Psoas muscle (tissue), 8 donors: Measurements from ENCODE around the gene TADA3. TPM values are rescaled to one million over a fixed set of nuclear protein-coding genes. Genes with fewer than 3 reads are reported as not detected.

ENCODE experiments used
- ATAC-seq, 4 donors: fragments of 200-7000 bp; cut with Tn5 transposase; one replicate each; pipeline ENCODE4 v1.9.1; 2020; ENCODE audit warnings: moderate library complexity in 3 of 4, mild to moderate bottlenecking in 2 of 4
- DNase-seq, 2 donors: peaks; one replicate each; pipeline ENCODE4 v3.0.0-alpha.2; 2020
- H3K27ac ChIP-seq: fragments of 200-600 bp; one replicate; pipeline ENCODE4 v1.8.0; 2022
- H3K27me3 ChIP-seq, 3 donors: fragments of 200-600 bp in 1 of 3; one replicate each; pipeline versions ENCODE4 v1.6.1 to v1.8.0; 2013 to 2022; ENCODE audit warnings: low read length in 2 of 3, mild to moderate bottlenecking in 2 of 3, moderate library complexity in 1 of 3; ENCODE audit not compliant: insufficient read depth in 3 of 3
- H3K36me3 ChIP-seq, 2 donors: fragments of 200-600 bp in 1 of 2; one replicate each; pipeline versions ENCODE4 v1.6.1 to v1.8.0; 2013 to 2022; ENCODE audit warnings: low read depth in 1 of 2, mild to moderate bottlenecking in 1 of 2, moderate library complexity in 1 of 2; ENCODE audit not compliant: insufficient read depth in 1 of 2
- H3K4me1 ChIP-seq: fragments of 200-600 bp; one replicate; pipeline ENCODE4 v1.8.0; 2022
- H3K4me3 ChIP-seq: fragments of 200-600 bp; one replicate; pipeline ENCODE4 v1.8.0; 2022; ENCODE audit warnings: mild to moderate bottlenecking
- H3K9me3 ChIP-seq: fragments of 200-600 bp; one replicate; pipeline ENCODE4 v1.8.0; 2022
- WGBS, 3 donors: extraction: QIAGEN DNeasy Blood & Tissue Kit; methylation state at CpG; one replicate each; pipeline versions ENCODE4 v1.1.6 to v1.1.7; 2013; 5-methylcytosine and 5-hydroxymethylcytosine counted together
- intact Hi-C, 2 donors: fragments of 100-400 bp; cut with DNase I; formaldehyde crosslinking; loops; one replicate each; pipeline versions ENCODE4 v1.11.0 to v1.14.2; 2022
- polyA plus RNA-seq, 3 donors: library from polyadenylated mRNA; stranded (reverse); fragments of 200-250 nt; gene quantifications; one replicate each; pipeline ENCODE4 v1.2.3, GENCODE V29; 2013
- total RNA-seq, 4 donors: library from RNA; stranded (reverse); fragmentation: NEBNext Ultra II Directional in 2 of 4; extraction: Animal tissue kit (Norgen Biotek cat#: 25700) in 2 of 4; gene quantifications; one replicate each; pipeline versions ENCODE4 v1.2.1 to v1.2.4, GENCODE V29; 2021 to 2023
- TF ChIP-seq, protein P1 (sequence below): fragments of 200-600 bp; IDR thresholded peaks from one replicate; pipeline ENCODE4 v1.8.0; 2022; ENCODE audit warnings: antibody characterized with exemption
- donor health status: healthy with polysubstance abuse.
- donor health status: DM: no; HTN: no; CAD: no; lungs with moderate emphysema.
- donor health status: Bipolar disorder and iron deficiency.
- donor health status: healthy.
- donor health status: DM: yes; HTN: yes; CAD: no.
- donor health status: DM: no; HTN: no; CAD: no.
- donor health status: DM: no; HTN: no; CAD: no.
- donor health status: DM: yes; HTN: yes; CAD: no.

Gene TADA3
- total and polyA plus RNA-seq, 7 donors: 42.2 to 75.7 (median 43.3) TPM

GRCh38 chr3:9834520-9835380 lies 42.5 kb upstream of the TADA3 start:
- no peaks in the 10 kb centered on the region for H3K4me1 ChIP-seq
- TF ChIP-seq, protein P1, sequence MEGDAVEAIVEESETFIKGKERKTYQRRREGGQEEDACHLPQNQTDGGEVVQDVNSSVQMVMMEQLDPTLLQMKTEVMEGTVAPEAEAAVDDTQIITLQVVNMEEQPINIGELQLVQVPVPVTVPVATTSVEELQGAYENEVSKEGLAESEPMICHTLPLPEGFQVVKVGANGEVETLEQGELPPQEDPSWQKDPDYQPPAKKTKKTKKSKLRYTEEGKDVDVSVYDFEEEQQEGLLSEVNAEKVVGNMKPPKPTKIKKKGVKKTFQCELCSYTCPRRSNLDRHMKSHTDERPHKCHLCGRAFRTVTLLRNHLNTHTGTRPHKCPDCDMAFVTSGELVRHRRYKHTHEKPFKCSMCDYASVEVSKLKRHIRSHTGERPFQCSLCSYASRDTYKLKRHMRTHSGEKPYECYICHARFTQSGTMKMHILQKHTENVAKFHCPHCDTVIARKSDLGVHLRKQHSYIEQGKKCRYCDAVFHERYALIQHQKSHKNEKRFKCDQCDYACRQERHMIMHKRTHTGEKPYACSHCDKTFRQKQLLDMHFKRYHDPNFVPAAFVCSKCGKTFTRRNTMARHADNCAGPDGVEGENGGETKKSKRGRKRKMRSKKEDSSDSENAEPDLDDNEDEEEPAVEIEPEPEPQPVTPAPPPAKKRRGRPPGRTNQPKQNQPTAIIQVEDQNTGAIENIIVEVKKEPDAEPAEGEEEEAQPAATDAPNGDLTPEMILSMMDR: no peak
- WGBS, 3 donors: 77 to 84% (median 79%) methylated on average over 18 of the region's 18 CpGs
- intact Hi-C loops: no loop called here
- H3K27me3 ChIP-seq: no peaks in the 10 kb centered on the region
- no peak for ATAC-seq
- peaks cover 4 to 80% of the 10 kb centered on the region in 2 donors for H3K36me3 ChIP-seq
- H3K4me3 ChIP-seq: no peak overlapping the region
- H3K27ac ChIP-seq: no peak overlapping the region
- H3K9me3 ChIP-seq: no peaks in the 10 kb centered on the region
- no peak for DNase-seq

DNA sequence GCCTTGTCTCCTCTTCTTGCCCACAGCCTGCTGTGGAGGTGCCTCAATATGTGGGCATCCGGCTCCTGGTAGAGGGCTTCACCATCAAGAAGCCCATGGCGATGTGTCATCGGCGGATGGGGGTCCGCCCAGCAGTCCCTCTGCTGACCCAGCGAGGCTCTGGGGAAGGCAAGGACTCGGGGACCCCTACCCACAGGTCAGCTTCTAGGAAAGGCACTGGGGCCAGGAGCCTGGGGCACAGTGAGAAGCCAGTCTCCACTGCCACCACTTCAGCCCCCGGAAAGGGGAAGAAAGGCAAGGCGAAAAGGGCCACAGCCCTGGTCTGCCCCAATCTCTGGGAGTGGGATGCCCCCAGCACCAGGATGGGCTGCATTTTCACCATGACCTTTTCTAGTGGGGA lies 40.8 kb upstream of the TADA3 start:
- Histone ChIP-seq H3K4me3 (no peak overlapping the region), H3K27me3 (no peaks in the 10 kb centered on the region), H3K9me3 (no peaks in the 10 kb centered on the region), H3K36me3 (peaks cover 4 to 73% of the 10 kb centered on the region in 2 donors), H3K4me1 (no peaks in the 10 kb centered on the region), H3K27ac (no peak overlapping the region)
- TF ChIP-seq, protein P1: no peak
- DNase-seq (no peak), ATAC-seq (no peak)
- intact Hi-C loops: no loop called here
- WGBS, 3 donors: 91 to 99% (median 97%) methylated on average over 9 of the region's 9 CpGs

GRCh38 chr3:9831253-9831652 lies 39.0 kb upstream of the TADA3 start:
- Histone ChIP-seq H3K27me3 (no peaks in the 10 kb centered on the region), H3K27ac (no peak overlapping the region), H3K4me1 (no peaks in the 10 kb centered on the region), H3K9me3 (no peaks in the 10 kb centered on the region), H3K4me3 (no peak overlapping the region), H3K36me3 (peaks cover 4 to 58% of the 10 kb centered on the region in 2 donors)
- DNase-seq: no peak
- TF ChIP-seq, protein P1: no peak
- WGBS, 3 donors: 92 to 94% (median 93%) methylated on average over 3 of the region's 3 CpGs
- ATAC-seq: no peak
- intact Hi-C loops: no loop called here

DNA sequence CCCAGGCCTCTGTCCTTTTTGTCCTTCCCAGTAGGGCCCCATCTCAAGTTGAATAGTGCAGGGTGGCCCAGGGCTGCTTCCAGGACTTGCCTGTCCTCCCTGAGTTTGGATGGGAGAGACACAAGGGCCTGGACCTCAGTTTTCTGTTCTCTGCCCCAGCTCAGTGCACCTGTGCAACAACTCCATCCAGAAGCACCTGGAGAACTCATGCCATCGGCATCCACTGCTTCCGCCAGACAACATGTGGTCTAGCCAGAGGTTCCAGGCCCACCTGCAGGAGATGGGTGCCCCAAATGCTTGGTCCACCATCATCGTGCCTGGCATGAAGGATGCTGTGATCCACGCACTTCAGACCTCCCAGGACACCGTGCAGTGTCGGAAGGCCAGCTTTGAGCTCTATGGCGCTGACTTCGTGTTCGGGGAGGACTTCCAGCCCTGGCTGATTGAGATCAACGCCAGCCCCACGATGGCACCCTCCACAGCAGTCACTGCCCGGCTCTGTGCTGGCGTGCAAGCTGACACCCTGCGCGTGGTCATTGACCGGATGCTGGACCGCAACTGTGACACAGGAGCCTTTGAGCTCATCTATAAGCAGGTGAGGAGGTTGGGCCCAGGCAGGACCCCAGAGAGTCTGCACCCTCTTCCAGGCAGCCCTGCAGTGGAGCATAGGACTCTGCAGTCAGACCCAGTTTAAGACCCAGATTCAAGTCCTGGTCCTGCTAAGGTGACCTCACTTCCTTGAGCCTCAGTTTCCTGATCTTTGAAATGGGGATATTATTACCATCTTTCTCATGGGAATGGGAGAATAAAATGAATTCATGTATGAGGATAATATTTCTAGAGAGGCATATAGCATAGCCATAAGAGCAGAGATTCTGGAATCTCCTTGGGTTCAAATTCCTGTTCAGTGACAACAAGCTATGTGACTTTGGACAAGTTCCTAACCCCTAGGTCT lies 36.8 kb upstream of the TADA3 start:
- no peak for DNase-seq
- intact Hi-C loops: no loop called here
- no peaks in the 10 kb centered on the region for H3K4me1 ChIP-seq
- H3K9me3 ChIP-seq: no peaks in the 10 kb centered on the region
- H3K27me3 ChIP-seq: no peaks in the 10 kb centered on the region
- no peak for ATAC-seq
- H3K36me3 ChIP-seq: peaks cover 0 to 38% of the 10 kb centered on the region in 2 donors
- 91 to 93% (median 92%) methylated on average over 17 of the region's 17 CpGs for WGBS, 3 donors
- no peak overlapping the region for H3K4me3 ChIP-seq
- TF ChIP-seq, protein P1: no peak
- no peak overlapping the region for H3K27ac ChIP-seq
